Activated CD4-positive, alpha-beta T cell treated with anti-CD3 and anti-CD28 coated beads, Interleukin-2, Interleukin-4, amounts not matched to agents 100 ng/mL and 50 ng/mL, durations not matched to agents 16 hours and 8 hours (primary cell): ENCODE data around the gene HPS1.

Experiments used
- DNase-seq: peaks from one replicate; pipeline ENCODE4 v3.0.0-alpha.2; 2020; ENCODE audit warnings: low spot score

The HPS1 gene

GRCh38 chr10:98463976-98464754 lies 17.4 kb upstream of the HPS1 start:
- peak; percentile 4 for DNase-seq

- DNase-seq, result no peak
Observed at GRCh38 chr10:98463016-98463415, 16.3 kb upstream of the HPS1 start.

- no peak for DNase-seq
Observed at GRCh38 chr10:98461500-98461842, 14.7 kb upstream of the HPS1 start.

- no peak for DNase-seq
Observed at GRCh38 chr10:98460837-98461499, 14.2 kb upstream of the HPS1 start.

- DNase-seq, result no peak
Observed at GRCh38 chr10:98458809-98459784, 12.4 kb upstream of the HPS1 start.

- no peak for DNase-seq
Observed at GRCh38 chr10:98457721-98458120, 11.0 kb upstream of the HPS1 start.

GRCh38 chr10:98456686-98457482 lies 10.1 kb upstream of the HPS1 start:
- no peak for DNase-seq

GRCh38 chr10:98456043-98456570 lies 9.4 kb upstream of the HPS1 start:
- DNase-seq, result no peak

GRCh38 chr10:98453729-98454128 lies 7.0 kb upstream of the HPS1 start:
- DNase-seq, result no peak

- no peak for DNase-seq
Observed at GRCh38 chr10:98450618-98451017, 3.9 kb upstream of the HPS1 start.

GRCh38 chr10:98449287-98449686 lies 2.6 kb upstream of the HPS1 start:
- DNase-seq, result no peak

GRCh38 chr10:98446151-98446660 lies 529 bp downstream of the HPS1 start:
- DNase-seq, result peak; percentile 26

GRCh38 chr10:98445200-98445812 lies 1.4 kb downstream of the HPS1 start:
- DNase-seq, result no peak

- no peak for DNase-seq
Observed at GRCh38 chr10:98444314-98445006, 2.3 kb downstream of the HPS1 start.

- DNase-seq, result no peak
Observed at GRCh38 chr10:98438715-98439114, 8.0 kb downstream of the HPS1 start.

- no peak for DNase-seq
Observed at GRCh38 chr10:98436704-98437103, 10.0 kb downstream of the HPS1 start.

GRCh38 chr10:98435178-98435577 lies 11.6 kb downstream of the HPS1 start:
- DNase-seq, result no peak

- no peak for DNase-seq
Observed at GRCh38 chr10:98433881-98434732, 12.6 kb downstream of the HPS1 start.

- no peak for DNase-seq
Observed at GRCh38 chr10:98433371-98433770, 13.4 kb downstream of the HPS1 start.
